Pancreas (tissue), 10 donors: ENCODE measurements around the gene OR5AK2. TPM values are rescaled to one million over a fixed set of nuclear protein-coding genes. Genes with fewer than 3 reads are reported as not detected.

Experiments used
- ATAC-seq, 4 donors: fragments of 200-7000 bp; cut with Tn5 transposase; one replicate each; pipeline versions ENCODE4 v1.8.0 to v1.9.1; 2020; ENCODE audit warnings: mild to moderate bottlenecking in 4 of 4, moderate library complexity in 4 of 4
- DNase-seq, 6 donors: peaks; one replicate each; pipeline ENCODE4 v3.0.0-alpha.2; 2020
- FAIRE-seq: peaks from 2 replicates; lab custom pipeline; 2012; peaks lifted over from hg19 to GRCh38; lab: Jason Lieb, UNC
- H3K27ac ChIP-seq, 4 donors: fragments of 200-600 bp; sonication (generic); 1 replicate in 3 of 4; 2 replicates in 1 of 4; pipeline versions ENCODE4 v1.5.0 to v1.8.0; 2020
- H3K27me3 ChIP-seq, 4 donors: fragments of 200-600 bp; one replicate each; pipeline ENCODE4 v1.8.0; 2021
- H3K36me3 ChIP-seq, 3 donors: fragments of 200-600 bp; sonication (generic) in 1 of 3; one replicate each; pipeline versions ENCODE4 v1.5.0 to v1.8.0; 2020 to 2021
- H3K4me1 ChIP-seq, 3 donors: fragments of 200-600 bp; one replicate each; pipeline ENCODE4 v1.8.0; 2021
- H3K4me3 ChIP-seq, 4 donors: fragments of 200-600 bp; sonication (generic) in 2 of 4; one replicate each; pipeline versions ENCODE4 v1.5.0 to v1.8.0; 2020 to 2021
- H3K9me3 ChIP-seq, 4 donors: fragments of 200-600 bp; one replicate each; pipeline ENCODE4 v1.8.0; 2021
- CTCF ChIP-seq, 4 donors: fragments of 200-600 bp; sonication (generic) in 3 of 4; IDR thresholded peaks; one replicate each; pipeline versions ENCODE4 v1.5.0 to v1.8.0; 2021; ENCODE audit warnings: antibody characterized with exemption in 4 of 4
- WGBS, 2 donors: extraction: QIAGEN DNeasy Blood & Tissue Kit; methylation state at CpG; one replicate each; pipeline ENCODE4 v1.1.7; 2013; 5-methylcytosine and 5-hydroxymethylcytosine counted together
- intact Hi-C, 3 donors: fragments of 100-400 bp; cut with DNase I; formaldehyde crosslinking; loops; one replicate each; pipeline versions ENCODE4 v1.11.1 to v1.14.2; 2022
- polyA plus RNA-seq, 2 donors: library from polyadenylated mRNA; stranded (reverse); fragments of 200-250 nt; gene quantifications; one replicate each; pipeline ENCODE4 v1.2.3, GENCODE V29; 2013
- total RNA-seq, 6 donors: library from RNA; stranded (reverse); fragmentation: NEBNext Ultra II Directional in 4 of 6; extraction: Animal tissue kit (Norgen Biotek cat#: 25700) in 4 of 6; gene quantifications; one replicate each; pipeline versions ENCODE4 v1.2.1 to v1.2.4, GENCODE V29; 2021 to 2023
- donor health status: healthy with polysubstance abuse.
- donor health status: DM: no; HTN: no; CAD: no; lungs with moderate emphysema.
- donor health status: DM: no; HTN: no; CAD: no.
- donor health status: control.
- donor health status: control.
- donor health status: Bipolar disorder and iron deficiency.
- donor health status: DM: yes; HTN: yes; CAD: no.
- donor health status: DM: no; HTN: no; CAD: no.
- donor health status: DM: no; HTN: no; CAD: no.
- donor health status: DM: yes; HTN: yes; CAD: no.

Gene OR5AK2
- total and polyA plus RNA-seq, 8 donors: not detected

GRCh38 chr11:57001674-57002401 lies 13.1 kb downstream of the OR5AK2 start:
- H3K27me3 ChIP-seq: no peaks in the 10 kb centered on the region
- ATAC-seq (no peak), DNase-seq (no peak), FAIRE-seq (no peak)
- no peak for TF ChIP-seq CTCF (IDR thresholded peaks at IDR 0.05)
- H3K4me1 ChIP-seq: no peaks in the 10 kb centered on the region
- no peaks in the 10 kb centered on the region for H3K36me3 ChIP-seq
- WGBS, 2 donors: 78 to 82% methylated on average over 14 of the region's 14 CpGs
- H3K9me3 ChIP-seq: no peaks in the 10 kb centered on the region
- no peak overlapping the region for H3K27ac ChIP-seq
- intact Hi-C loops: no loop called here
- no peak overlapping the region for H3K4me3 ChIP-seq

GRCh38 chr11:57008373-57008772 lies 19.7 kb downstream of the OR5AK2 start:
- WGBS, 2 donors: 65 to 71% methylated on average over 3 of the region's 3 CpGs
- H3K27me3 ChIP-seq: no peaks in the 10 kb centered on the region
- intact Hi-C loops: no loop called here
- FAIRE-seq: no peak
- DNase-seq: no peak
- no peaks in the 10 kb centered on the region for H3K36me3 ChIP-seq
- ATAC-seq: no peak
- H3K4me1 ChIP-seq: no peaks in the 10 kb centered on the region
- no peak overlapping the region for H3K4me3 ChIP-seq
- H3K9me3 ChIP-seq: no peaks in the 10 kb centered on the region
- no peak for TF ChIP-seq CTCF (IDR thresholded peaks at IDR 0.05)
- no peak overlapping the region for H3K27ac ChIP-seq

- no peak for TF ChIP-seq CTCF (IDR thresholded peaks at IDR 0.05)
- WGBS, 2 donors: 51 to 59% methylated on average over 2 of the region's 2 CpGs
- Histone ChIP-seq H3K4me1 (no peaks in the 10 kb centered on the region), H3K9me3 (no peaks in the 10 kb centered on the region), H3K4me3 (no peak overlapping the region), H3K36me3 (no peaks in the 10 kb centered on the region), H3K27me3 (no peaks in the 10 kb centered on the region), H3K27ac (no peak overlapping the region)
- FAIRE-seq: no peak
- no peak for ATAC-seq
- intact Hi-C loops: no loop called here
- DNase-seq: no peak
Observed at GRCh38 chr11:57015679-57016078, 27.0 kb downstream of the OR5AK2 start.

GRCh38 chr11:57031556-57031955 lies 42.8 kb downstream of the OR5AK2 start:
- WGBS, 2 donors: 49 to 62% methylated on average over 2 of the region's 2 CpGs
- DNase-seq: no peak

More at GRCh38 chr11:57031556-57031955, 42.8 kb downstream of the OR5AK2 start:
- H3K4me3 ChIP-seq: no peak overlapping the region
- H3K9me3 ChIP-seq: no peaks in the 10 kb centered on the region
- intact Hi-C loops: no loop called here
- no peaks in the 10 kb centered on the region for H3K27me3 ChIP-seq
- H3K36me3 ChIP-seq: no peaks in the 10 kb centered on the region
- no peak for TF ChIP-seq CTCF (IDR thresholded peaks at IDR 0.05)
- ATAC-seq (no peak), FAIRE-seq (no peak)
- H3K4me1 ChIP-seq: no peaks in the 10 kb centered on the region
- H3K27ac ChIP-seq: no peak overlapping the region

Other genes with a start within 250 kb of the OR5AK2 start
- not detected for gene OR9G4, start 240.2 kb upstream of the OR5AK2 start, total RNA-seq
- not detected for gene OR9G4, start 240.2 kb upstream of the OR5AK2 start, polyA plus RNA-seq
- gene LRRC55, start 193.0 kb downstream of the OR5AK2 start, total RNA-seq: 1 to 10 TPM in 1 of 6 donors, under 1 TPM in 5; 0.03 to 1.2 (median 0.06) TPM
- under 1 TPM; 0.08 to 0.21 TPM for gene LRRC55, start 193.0 kb downstream of the OR5AK2 start, polyA plus RNA-seq
- 1 to 10 TPM in 4 of 6 donors, under 1 TPM in 2; 0.41 to 7.3 (median 1.7) TPM for gene APLNR, start 248.3 kb downstream of the OR5AK2 start, total RNA-seq
- 1 to 10 TPM in 1 of 2 donors, under 1 TPM in 1; 0.19 to 1.2 TPM for gene APLNR, start 248.3 kb downstream of the OR5AK2 start, polyA plus RNA-seq